Activated naive CD4-positive, alpha-beta T cell (primary cell): ENCODE results near the gene CHD3.

ENCODE experiments used
- DNase-seq, 4 experiments: peaks; one replicate each; lab custom pipeline; 2025; lab: John Stamatoyannopoulos, UW

The CHD3 gene

GRCh38 chr17:7888184-7888920 is at the start of gene CHD3:
TSS of gene CHD3 (plus strand) at chr17:7888789. CDS start at chr17:7889001, 212 bp downstream.
- DNase-seq = peak in 2 of 4 experiments; percentile 25 to 40

- DNase-seq = no peak
Measured at GRCh38 chr17:7839190-7839875, 49.3 kb upstream of the CHD3 start.

- DNase-seq = no peak
Measured at GRCh38 chr17:7839876-7840261, 48.7 kb upstream of the CHD3 start.

GRCh38 chr17:7840441-7840840 is 48.1 kb upstream of the CHD3 start:
- DNase-seq = no peak

GRCh38 chr17:7840875-7841274 is 47.7 kb upstream of the CHD3 start:
- DNase-seq = no peak

- peak; percentile 70 to 89 (median 80) for DNase-seq
Measured at GRCh38 chr17:7841396-7841914, 47.1 kb upstream of the CHD3 start.

GRCh38 chr17:7841915-7842379 is 46.6 kb upstream of the CHD3 start:
- peak; percentile 73 to 82 (median 80) for DNase-seq

- peak; percentile 68 to 85 (median 80) for DNase-seq
Measured at GRCh38 chr17:7842380-7843256, 46.0 kb upstream of the CHD3 start.

GRCh38 chr17:7843257-7843535 is 45.4 kb upstream of the CHD3 start:
- peak in 1 of 4 experiments; percentile 61 for DNase-seq

GRCh38 chr17:7843536-7844291 is 44.9 kb upstream of the CHD3 start:
- DNase-seq = peak; percentile 77 to 90 (median 80)

GRCh38 chr17:7844292-7845154 is 44.1 kb upstream of the CHD3 start:
- DNase-seq = peak; percentile 56 to 71 (median 59)

GRCh38 chr17:7845359-7846062 is 43.1 kb upstream of the CHD3 start:
- no peak for DNase-seq

GRCh38 chr17:7846063-7846735 is 42.4 kb upstream of the CHD3 start:
- DNase-seq = no peak

- no peak for DNase-seq
Measured at GRCh38 chr17:7846765-7847661, 41.6 kb upstream of the CHD3 start.

GRCh38 chr17:7848131-7848579 is 40.4 kb upstream of the CHD3 start:
- no peak for DNase-seq

GRCh38 chr17:7848739-7849129 is 39.9 kb upstream of the CHD3 start:
- no peak for DNase-seq

GRCh38 chr17:7849130-7849750 is 39.3 kb upstream of the CHD3 start:
- no peak for DNase-seq
